ENCODE results near the gene MVK. TPM values are rescaled to one million over a fixed set of nuclear protein-coding genes. Genes with fewer than 3 reads are reported as not detected.

Gene MVK
- polyA plus RNA-seq, 1 donor (not counting 4 experiments of a cell fraction or from before 2014, with no cell fraction given): 26.7 TPM

DNA sequence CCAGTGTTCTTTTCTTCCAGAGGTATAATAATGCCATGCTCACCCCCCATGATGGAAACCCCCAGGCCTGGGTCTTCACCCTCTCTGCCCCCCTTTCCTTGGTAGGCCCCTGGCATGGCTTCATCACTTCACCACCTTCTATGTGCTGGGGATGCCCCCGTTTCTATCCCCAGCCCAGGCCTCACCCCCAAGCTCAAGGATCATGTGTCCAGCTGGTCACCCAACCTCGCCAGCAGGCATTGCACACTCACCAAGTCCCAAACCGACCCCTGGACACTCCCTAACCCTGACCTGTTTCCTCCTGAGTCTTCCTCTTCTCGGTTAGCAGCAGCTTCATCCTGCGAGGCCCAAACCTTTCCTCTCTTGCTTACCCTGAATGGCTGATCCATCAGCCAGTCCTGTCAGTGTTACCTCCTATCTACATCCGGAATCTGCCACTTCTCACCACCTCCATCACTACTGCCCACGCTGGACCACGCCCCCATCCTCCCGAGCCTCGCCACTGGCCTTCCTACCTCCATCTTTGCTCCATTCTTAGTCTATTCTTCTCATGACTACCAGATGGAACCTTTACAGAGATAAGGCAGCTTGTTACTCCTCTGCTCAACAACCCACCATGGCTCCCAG, 69.0 kb downstream of the MVK start:
- Histone ChIP-seq H3K4me3 (ENCODE audit: control insufficient read depth in 2 of 3, extremely low read depth in 1 of 3, insufficient read depth in 2 of 3, low read depth in 1 of 3, low read length in 3 of 3) (no peak overlapping the region), H4K20me1 (ENCODE audit: control insufficient read depth, extremely low read depth, insufficient read depth, low read length) (no peaks in the 10 kb centered on the region), H3K79me2 (ENCODE audit: control insufficient read depth, insufficient read depth, low read length) (no peaks in the 10 kb centered on the region), H3K4me1 (ENCODE audit: control insufficient read depth, extremely low read depth, insufficient read depth, low read length) (no peaks in the 10 kb centered on the region), H3K9me3 (ENCODE audit: control insufficient read depth, low read depth, low read length) (no peaks in the 10 kb centered on the region), H3K9ac (ENCODE audit: control insufficient read depth, extremely low read depth, insufficient read depth, low read length) (no peak overlapping the region), H3K36me3 (ENCODE audit: control insufficient read depth in 2 of 2, extremely low read depth in 1 of 2, insufficient read depth in 2 of 2, low read length in 2 of 2) (no peaks in the 10 kb centered on the region), H3K9me1 (ENCODE audit: control insufficient read depth, extremely low read depth, insufficient read depth, low read length) (no peaks in the 10 kb centered on the region), H2AFZ (ENCODE audit: control insufficient read depth, low read length) (no peak overlapping the region), H3K27me3 (ENCODE audit: control insufficient read depth, extremely low read depth, insufficient read depth, low read length) (peaks cover 9% of the 10 kb centered on the region), H3K27ac (ENCODE audit: control insufficient read depth, insufficient read depth, low read length) (no peak overlapping the region), H3K4me2 (ENCODE audit: control insufficient read depth, extremely low read depth, insufficient read depth, low read depth, low read length) (no peak overlapping the region)
- TF ChIP-seq EZH2 (IDR thresholded peaks at IDR 0.05; ENCODE audit: low read length): no peak
- dilution Hi-C loops (cut with MboI; ENCODE audit: extremely low pct_ligation_motif_present, low sequenced_read_pairs): loop anchor here (25.0 kb wide), 1 partner anchor 145 kb away; no protein-coding TSS in a partner anchor
- FAIRE-seq (no peak), DNase-seq (ENCODE audit: low read depth, low spot score) (no peak)

DNA sequence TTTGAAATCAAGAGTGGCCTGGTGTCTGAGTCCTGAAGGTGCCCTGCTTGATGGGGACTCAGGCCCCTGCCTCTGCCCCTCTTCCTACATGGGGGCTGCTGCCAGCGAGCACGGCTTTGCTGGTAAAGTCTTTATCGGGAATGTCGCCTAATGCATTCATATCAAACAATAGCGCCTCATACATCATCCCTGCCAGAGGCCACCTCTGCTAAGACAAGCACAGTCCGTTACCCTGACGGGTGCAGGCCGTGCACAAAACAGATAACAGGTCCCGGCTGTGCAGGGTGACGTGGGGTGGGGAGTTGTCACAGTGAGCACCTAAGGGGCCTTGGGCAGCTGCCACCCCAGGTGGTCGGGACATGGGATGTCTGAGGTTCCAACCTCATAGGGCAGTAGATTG, 71.6 kb downstream of the MVK start:
- no peaks in the 10 kb centered on the region for H3K36me3 ChIP-seq (ENCODE audit: control insufficient read depth in 2 of 2, extremely low read depth in 1 of 2, insufficient read depth in 2 of 2, low read length in 2 of 2)
- no peak overlapping the region for H2AFZ ChIP-seq (ENCODE audit: control insufficient read depth, low read length)
- no peaks in the 10 kb centered on the region for H4K20me1 ChIP-seq (ENCODE audit: control insufficient read depth, extremely low read depth, insufficient read depth, low read length)
- no peaks in the 10 kb centered on the region for H3K4me1 ChIP-seq (ENCODE audit: control insufficient read depth, extremely low read depth, insufficient read depth, low read length)
- FAIRE-seq: no peak
- no peak overlapping the region for H3K27ac ChIP-seq (ENCODE audit: control insufficient read depth, insufficient read depth, low read length)
- dilution Hi-C loops (cut with MboI; ENCODE audit: extremely low pct_ligation_motif_present, low sequenced_read_pairs): loop anchor here (25.0 kb wide), 1 partner anchor 142 kb away; no protein-coding TSS in a partner anchor
- no peaks in the 10 kb centered on the region for H3K79me2 ChIP-seq (ENCODE audit: control insufficient read depth, insufficient read depth, low read length)
- no peak for TF ChIP-seq EZH2 (IDR thresholded peaks at IDR 0.05; ENCODE audit: low read length)
- TF ChIP-seq, protein P1, sequence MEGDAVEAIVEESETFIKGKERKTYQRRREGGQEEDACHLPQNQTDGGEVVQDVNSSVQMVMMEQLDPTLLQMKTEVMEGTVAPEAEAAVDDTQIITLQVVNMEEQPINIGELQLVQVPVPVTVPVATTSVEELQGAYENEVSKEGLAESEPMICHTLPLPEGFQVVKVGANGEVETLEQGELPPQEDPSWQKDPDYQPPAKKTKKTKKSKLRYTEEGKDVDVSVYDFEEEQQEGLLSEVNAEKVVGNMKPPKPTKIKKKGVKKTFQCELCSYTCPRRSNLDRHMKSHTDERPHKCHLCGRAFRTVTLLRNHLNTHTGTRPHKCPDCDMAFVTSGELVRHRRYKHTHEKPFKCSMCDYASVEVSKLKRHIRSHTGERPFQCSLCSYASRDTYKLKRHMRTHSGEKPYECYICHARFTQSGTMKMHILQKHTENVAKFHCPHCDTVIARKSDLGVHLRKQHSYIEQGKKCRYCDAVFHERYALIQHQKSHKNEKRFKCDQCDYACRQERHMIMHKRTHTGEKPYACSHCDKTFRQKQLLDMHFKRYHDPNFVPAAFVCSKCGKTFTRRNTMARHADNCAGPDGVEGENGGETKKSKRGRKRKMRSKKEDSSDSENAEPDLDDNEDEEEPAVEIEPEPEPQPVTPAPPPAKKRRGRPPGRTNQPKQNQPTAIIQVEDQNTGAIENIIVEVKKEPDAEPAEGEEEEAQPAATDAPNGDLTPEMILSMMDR (optimal IDR thresholded peaks at IDR 0.05 in 1 of 3, IDR thresholded peaks at IDR 0.05 in 1 of 3, conservative IDR thresholded peaks at IDR 0.05 in 1 of 3; ENCODE audit: extremely low read depth in 1 of 3, insufficient read depth in 2 of 3, low read length in 3 of 3): no peak
- H3K4me2 ChIP-seq (ENCODE audit: control insufficient read depth, extremely low read depth, insufficient read depth, low read depth, low read length): no peak overlapping the region
- H3K9me3 ChIP-seq (ENCODE audit: control insufficient read depth, low read depth, low read length): no peaks in the 10 kb centered on the region
- H3K27me3 ChIP-seq (ENCODE audit: control insufficient read depth, extremely low read depth, insufficient read depth, low read length): peaks cover 9% of the 10 kb centered on the region
- no peak overlapping the region for H3K4me3 ChIP-seq (ENCODE audit: control insufficient read depth in 2 of 3, extremely low read depth in 1 of 3, insufficient read depth in 2 of 3, low read depth in 1 of 3, low read length in 3 of 3)
- DNase-seq (ENCODE audit: low read depth, low spot score): no peak
- no peak overlapping the region for H3K9ac ChIP-seq (ENCODE audit: control insufficient read depth, extremely low read depth, insufficient read depth, low read length)
- no peaks in the 10 kb centered on the region for H3K9me1 ChIP-seq (ENCODE audit: control insufficient read depth, extremely low read depth, insufficient read depth, low read length)

DNA sequence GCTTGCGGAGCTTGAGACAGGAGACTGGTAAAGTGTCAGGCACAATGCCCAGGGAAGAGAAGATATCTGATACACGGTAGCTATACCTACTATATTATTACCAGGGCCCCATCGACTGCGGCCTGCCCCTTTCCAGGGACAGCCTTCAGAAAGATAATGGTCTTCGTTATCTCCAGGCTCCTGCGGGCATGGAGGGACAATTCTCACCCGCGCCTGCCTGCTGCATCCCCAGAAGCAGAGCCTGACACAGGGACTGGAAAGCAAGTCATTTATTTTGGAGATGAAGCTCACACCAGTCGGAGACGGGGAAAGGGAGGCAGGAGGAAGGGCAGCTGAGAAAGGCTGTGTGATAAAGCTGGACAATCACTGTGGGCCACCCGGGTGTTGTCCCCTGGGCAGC, 72.1 kb downstream of the MVK start:
- H3K4me1 ChIP-seq (ENCODE audit: control insufficient read depth, extremely low read depth, insufficient read depth, low read length): no peaks in the 10 kb centered on the region
- DNase-seq (ENCODE audit: low read depth, low spot score) (no peak), FAIRE-seq (no peak)
- H3K27ac ChIP-seq (ENCODE audit: control insufficient read depth, insufficient read depth, low read length): no peak overlapping the region
- no peaks in the 10 kb centered on the region for H3K9me1 ChIP-seq (ENCODE audit: control insufficient read depth, extremely low read depth, insufficient read depth, low read length)
- H3K79me2 ChIP-seq (ENCODE audit: control insufficient read depth, insufficient read depth, low read length): no peaks in the 10 kb centered on the region
- no peak overlapping the region for H2AFZ ChIP-seq (ENCODE audit: control insufficient read depth, low read length)
- no peak for TF ChIP-seq EZH2 (IDR thresholded peaks at IDR 0.05; ENCODE audit: low read length)
- TF ChIP-seq, protein P1 (optimal IDR thresholded peaks at IDR 0.05 in 1 of 3, IDR thresholded peaks at IDR 0.05 in 1 of 3, conservative IDR thresholded peaks at IDR 0.05 in 1 of 3; ENCODE audit: extremely low read depth in 1 of 3, insufficient read depth in 2 of 3, low read length in 3 of 3): no peak
- H4K20me1 ChIP-seq (ENCODE audit: control insufficient read depth, extremely low read depth, insufficient read depth, low read length): no peaks in the 10 kb centered on the region
- no peak overlapping the region for H3K4me2 ChIP-seq (ENCODE audit: control insufficient read depth, extremely low read depth, insufficient read depth, low read depth, low read length)
- H3K27me3 ChIP-seq (ENCODE audit: control insufficient read depth, extremely low read depth, insufficient read depth, low read length): peaks cover 9% of the 10 kb centered on the region
- no peak overlapping the region for H3K9ac ChIP-seq (ENCODE audit: control insufficient read depth, extremely low read depth, insufficient read depth, low read length)
- no peaks in the 10 kb centered on the region for H3K36me3 ChIP-seq (ENCODE audit: control insufficient read depth in 2 of 2, extremely low read depth in 1 of 2, insufficient read depth in 2 of 2, low read length in 2 of 2)
- no peaks in the 10 kb centered on the region for H3K9me3 ChIP-seq (ENCODE audit: control insufficient read depth, low read depth, low read length)
- H3K4me3 ChIP-seq (ENCODE audit: control insufficient read depth in 2 of 3, extremely low read depth in 1 of 3, insufficient read depth in 2 of 3, low read depth in 1 of 3, low read length in 3 of 3): no peak overlapping the region
- dilution Hi-C loops (cut with MboI; ENCODE audit: extremely low pct_ligation_motif_present, low sequenced_read_pairs): loop anchor here (25.0 kb wide), 1 partner anchor 142 kb away; no protein-coding TSS in a partner anchor
